ENCODE results near the gene CCDC149. TPM values are rescaled to one million over a fixed set of nuclear protein-coding genes. Genes with fewer than 3 reads are reported as not detected.

The CCDC149 gene
- total and polyA plus RNA-seq, 9 of the 15 experiments (the other 6 are each of a cell fraction or from before 2014, with no cell fraction given), result 0.04 to 0.18 TPM; not detected in 7

DNA sequence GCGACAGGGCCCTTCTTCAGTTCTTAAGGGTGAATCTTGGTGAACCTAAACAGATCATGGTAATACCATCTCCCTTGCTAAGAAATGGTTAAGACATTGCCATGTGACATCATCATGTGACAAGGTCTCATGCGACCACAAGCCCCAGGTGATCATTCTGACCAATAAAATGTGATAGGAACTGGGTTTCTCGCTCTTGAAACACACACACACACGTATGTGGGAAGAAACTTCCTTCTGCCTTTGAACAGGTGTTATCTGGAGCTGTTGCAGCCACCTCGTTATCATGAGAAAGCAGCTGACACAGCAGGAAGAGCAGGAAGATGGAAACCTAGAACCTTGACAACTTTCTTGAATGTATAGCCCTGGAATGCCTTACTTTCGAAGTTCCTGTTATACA lies 107.3 kb downstream of the CCDC149 start (continued):
- TF ChIP-seq BRD4 (IDR thresholded peaks at IDR 0.05) (no peak), FOS (IDR thresholded peaks at IDR 0.05; ENCODE audit: extremely low read depth, insufficient read length) (peak; percentile 7), NFE2 (IDR thresholded peaks at IDR 0.05; ENCODE audit: low read depth) (no peak), TBL1XR1 (IDR thresholded peaks at IDR 0.05; ENCODE audit: low read length in 2 of 2) (no peak), NFATC3 (IDR thresholded peaks at IDR 0.05) (no peak), ZNF3 (CRISPR knock-in tag; IDR thresholded peaks at IDR 0.05) (no peak), C11orf30 (IDR thresholded peaks at IDR 0.05; ENCODE audit: low read depth) (peak; percentile 80), MBD1 (CRISPR knock-in tag; IDR thresholded peaks at IDR 0.05) (no peak), ZNF764 (CRISPR knock-in tag; IDR thresholded peaks at IDR 0.05; ENCODE audit: low read depth) (no peak), ZNF133 (CRISPR knock-in tag; IDR thresholded peaks at IDR 0.05) (no peak), CAMTA2 (CRISPR knock-in tag; conservative IDR thresholded peaks at IDR 0.05) (no peak), BRF2 (IDR thresholded peaks at IDR 0.05; ENCODE audit: borderline replicate concordance, insufficient read depth, insufficient read length) (no peak), TCFL5 (CRISPR knock-in tag; conservative IDR thresholded peaks at IDR 0.05) (no peak), RUNX1 (IDR thresholded peaks at IDR 0.05; ENCODE audit: low read depth) (no peak), USF1 (CRISPR knock-in tag; IDR thresholded peaks at IDR 0.05) (peak; percentile 95), PML (IDR thresholded peaks at IDR 0.05; ENCODE audit: low read length) (no peak; the same call in 1 of the 2 replicates), CBX2 (IDR thresholded peaks at IDR 0.05; ENCODE audit: insufficient read depth, low read length, poor library complexity, severe bottlenecking) (no peak), SMARCB1 (IDR thresholded peaks at IDR 0.05; ENCODE audit: insufficient read length, low read depth) (no peak), HINFP (tag; conservative IDR thresholded peaks at IDR 0.05; ENCODE audit: low read depth) (no peak)
- TF ChIP-seq, protein P1, sequence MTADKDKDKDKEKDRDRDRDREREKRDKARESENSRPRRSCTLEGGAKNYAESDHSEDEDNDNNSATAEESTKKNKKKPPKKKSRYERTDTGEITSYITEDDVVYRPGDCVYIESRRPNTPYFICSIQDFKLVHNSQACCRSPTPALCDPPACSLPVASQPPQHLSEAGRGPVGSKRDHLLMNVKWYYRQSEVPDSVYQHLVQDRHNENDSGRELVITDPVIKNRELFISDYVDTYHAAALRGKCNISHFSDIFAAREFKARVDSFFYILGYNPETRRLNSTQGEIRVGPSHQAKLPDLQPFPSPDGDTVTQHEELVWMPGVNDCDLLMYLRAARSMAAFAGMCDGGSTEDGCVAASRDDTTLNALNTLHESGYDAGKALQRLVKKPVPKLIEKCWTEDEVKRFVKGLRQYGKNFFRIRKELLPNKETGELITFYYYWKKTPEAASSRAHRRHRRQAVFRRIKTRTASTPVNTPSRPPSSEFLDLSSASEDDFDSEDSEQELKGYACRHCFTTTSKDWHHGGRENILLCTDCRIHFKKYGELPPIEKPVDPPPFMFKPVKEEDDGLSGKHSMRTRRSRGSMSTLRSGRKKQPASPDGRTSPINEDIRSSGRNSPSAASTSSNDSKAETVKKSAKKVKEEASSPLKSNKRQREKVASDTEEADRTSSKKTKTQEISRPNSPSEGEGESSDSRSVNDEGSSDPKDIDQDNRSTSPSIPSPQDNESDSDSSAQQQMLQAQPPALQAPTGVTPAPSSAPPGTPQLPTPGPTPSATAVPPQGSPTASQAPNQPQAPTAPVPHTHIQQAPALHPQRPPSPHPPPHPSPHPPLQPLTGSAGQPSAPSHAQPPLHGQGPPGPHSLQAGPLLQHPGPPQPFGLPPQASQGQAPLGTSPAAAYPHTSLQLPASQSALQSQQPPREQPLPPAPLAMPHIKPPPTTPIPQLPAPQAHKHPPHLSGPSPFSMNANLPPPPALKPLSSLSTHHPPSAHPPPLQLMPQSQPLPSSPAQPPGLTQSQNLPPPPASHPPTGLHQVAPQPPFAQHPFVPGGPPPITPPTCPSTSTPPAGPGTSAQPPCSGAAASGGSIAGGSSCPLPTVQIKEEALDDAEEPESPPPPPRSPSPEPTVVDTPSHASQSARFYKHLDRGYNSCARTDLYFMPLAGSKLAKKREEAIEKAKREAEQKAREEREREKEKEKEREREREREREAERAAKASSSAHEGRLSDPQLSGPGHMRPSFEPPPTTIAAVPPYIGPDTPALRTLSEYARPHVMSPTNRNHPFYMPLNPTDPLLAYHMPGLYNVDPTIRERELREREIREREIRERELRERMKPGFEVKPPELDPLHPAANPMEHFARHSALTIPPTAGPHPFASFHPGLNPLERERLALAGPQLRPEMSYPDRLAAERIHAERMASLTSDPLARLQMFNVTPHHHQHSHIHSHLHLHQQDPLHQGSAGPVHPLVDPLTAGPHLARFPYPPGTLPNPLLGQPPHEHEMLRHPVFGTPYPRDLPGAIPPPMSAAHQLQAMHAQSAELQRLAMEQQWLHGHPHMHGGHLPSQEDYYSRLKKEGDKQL (CRISPR knock-in tag; IDR thresholded peaks at IDR 0.05; ENCODE audit: borderline replicate concordance), result no peak
